ENCODE data around the gene DOC2B.
"Not testable (repeated sequence)": the region's sequence is repeated elsewhere in the genome, so short reads cannot be mapped to it uniquely, and the experiment has no call there.

Gene DOC2B

GRCh38 chr17:134332-134785, 47.1 kb downstream of the DOC2B start:
- H3K27me3 ChIP-seq (ENCODE audit: control insufficient read depth, low read length); H3K27ac ChIP-seq (ENCODE audit: low read depth, low read length); H3K9me3 ChIP-seq (ENCODE audit: control insufficient read depth, insufficient read depth, low read length); H3K4me3 ChIP-seq (ENCODE audit: low read length); H3K36me3 ChIP-seq (ENCODE audit: control insufficient read depth, low read length); H4K20me1 ChIP-seq (ENCODE audit: control insufficient read depth, insufficient read depth, low read depth, low read length); H3K4me1 ChIP-seq (ENCODE audit: control insufficient read depth, low read length); H3F3A ChIP-seq (ENCODE audit: control insufficient read depth, insufficient read depth); H3K4me2 ChIP-seq (ENCODE audit: low read length); H3K9me2 ChIP-seq (replicated peaks; ENCODE audit: control insufficient read depth, low read length); H3K79me2 ChIP-seq (ENCODE audit: control insufficient read depth, low read length): not testable (repeated sequence)
- TF ChIP-seq, protein P1, sequence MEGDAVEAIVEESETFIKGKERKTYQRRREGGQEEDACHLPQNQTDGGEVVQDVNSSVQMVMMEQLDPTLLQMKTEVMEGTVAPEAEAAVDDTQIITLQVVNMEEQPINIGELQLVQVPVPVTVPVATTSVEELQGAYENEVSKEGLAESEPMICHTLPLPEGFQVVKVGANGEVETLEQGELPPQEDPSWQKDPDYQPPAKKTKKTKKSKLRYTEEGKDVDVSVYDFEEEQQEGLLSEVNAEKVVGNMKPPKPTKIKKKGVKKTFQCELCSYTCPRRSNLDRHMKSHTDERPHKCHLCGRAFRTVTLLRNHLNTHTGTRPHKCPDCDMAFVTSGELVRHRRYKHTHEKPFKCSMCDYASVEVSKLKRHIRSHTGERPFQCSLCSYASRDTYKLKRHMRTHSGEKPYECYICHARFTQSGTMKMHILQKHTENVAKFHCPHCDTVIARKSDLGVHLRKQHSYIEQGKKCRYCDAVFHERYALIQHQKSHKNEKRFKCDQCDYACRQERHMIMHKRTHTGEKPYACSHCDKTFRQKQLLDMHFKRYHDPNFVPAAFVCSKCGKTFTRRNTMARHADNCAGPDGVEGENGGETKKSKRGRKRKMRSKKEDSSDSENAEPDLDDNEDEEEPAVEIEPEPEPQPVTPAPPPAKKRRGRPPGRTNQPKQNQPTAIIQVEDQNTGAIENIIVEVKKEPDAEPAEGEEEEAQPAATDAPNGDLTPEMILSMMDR (IDR thresholded peaks at IDR 0.05; ENCODE audit: low read depth, low read length, poor library complexity, severe bottlenecking): peak; percentile 65

- H3F3A ChIP-seq (ENCODE audit: control insufficient read depth, insufficient read depth); H3K79me2 ChIP-seq (ENCODE audit: control insufficient read depth, low read length): not testable (repeated sequence)
Observed at GRCh38 chr17:133932-134331, 47.5 kb downstream of the DOC2B start.

GRCh38 chr17:118339-118917, 63.0 kb downstream of the DOC2B start:
- H3K27me3 ChIP-seq (ENCODE audit: control insufficient read depth, low read length); H4K20me1 ChIP-seq (ENCODE audit: control insufficient read depth, insufficient read depth, low read depth, low read length); H3K4me2 ChIP-seq (ENCODE audit: low read length); H3K4me1 ChIP-seq (ENCODE audit: control insufficient read depth, low read length); H3K4me3 ChIP-seq (ENCODE audit: low read length); H3K27ac ChIP-seq (ENCODE audit: low read depth, low read length); H3K79me2 ChIP-seq (ENCODE audit: control insufficient read depth, low read length); H3K36me3 ChIP-seq (ENCODE audit: control insufficient read depth, low read length); H3K9me3 ChIP-seq (ENCODE audit: control insufficient read depth, insufficient read depth, low read length); H3F3A ChIP-seq (ENCODE audit: control insufficient read depth, insufficient read depth); H3K9me2 ChIP-seq (replicated peaks; ENCODE audit: control insufficient read depth, low read length): not testable (repeated sequence)

More at GRCh38 chr17:133932-134331, 47.5 kb downstream of the DOC2B start:
- not testable (repeated sequence) for H3K27ac ChIP-seq (ENCODE audit: low read depth, low read length); H3K27me3 ChIP-seq (ENCODE audit: control insufficient read depth, low read length); H3K9me3 ChIP-seq (ENCODE audit: control insufficient read depth, insufficient read depth, low read length); H3K4me3 ChIP-seq (ENCODE audit: low read length); H3K9me2 ChIP-seq (replicated peaks; ENCODE audit: control insufficient read depth, low read length); H4K20me1 ChIP-seq (ENCODE audit: control insufficient read depth, insufficient read depth, low read depth, low read length); H3K36me3 ChIP-seq (ENCODE audit: control insufficient read depth, low read length); H3K4me2 ChIP-seq (ENCODE audit: low read length); H3K4me1 ChIP-seq (ENCODE audit: control insufficient read depth, low read length)

- H3K36me3 ChIP-seq (ENCODE audit: control insufficient read depth, low read length); H3K27me3 ChIP-seq (ENCODE audit: control insufficient read depth, low read length); H3K9me3 ChIP-seq (ENCODE audit: control insufficient read depth, insufficient read depth, low read length); H3K9me2 ChIP-seq (replicated peaks; ENCODE audit: control insufficient read depth, low read length); H3F3A ChIP-seq (ENCODE audit: control insufficient read depth, insufficient read depth); H4K20me1 ChIP-seq (ENCODE audit: control insufficient read depth, insufficient read depth, low read depth, low read length); H3K4me3 ChIP-seq (ENCODE audit: low read length); H3K4me2 ChIP-seq (ENCODE audit: low read length); H3K27ac ChIP-seq (ENCODE audit: low read depth, low read length); H3K4me1 ChIP-seq (ENCODE audit: control insufficient read depth, low read length); H3K79me2 ChIP-seq (ENCODE audit: control insufficient read depth, low read length): not testable (repeated sequence)
Observed at GRCh38 chr17:113111-113510, 68.3 kb downstream of the DOC2B start.

All from DOHH2 (cell line).